HG02763 (cell line): ENCODE data around the gene PRSS23.

Experiments used
- ATAC-seq: cut with Tn5 transposase; IDR thresholded peaks from one replicate; pipeline ENCODE4 v1.9.1; 2021; ENCODE audit warnings: mild to moderate bottlenecking, moderate library complexity; ENCODE audit not compliant: unreplicated experiment

The PRSS23 gene

DNA sequence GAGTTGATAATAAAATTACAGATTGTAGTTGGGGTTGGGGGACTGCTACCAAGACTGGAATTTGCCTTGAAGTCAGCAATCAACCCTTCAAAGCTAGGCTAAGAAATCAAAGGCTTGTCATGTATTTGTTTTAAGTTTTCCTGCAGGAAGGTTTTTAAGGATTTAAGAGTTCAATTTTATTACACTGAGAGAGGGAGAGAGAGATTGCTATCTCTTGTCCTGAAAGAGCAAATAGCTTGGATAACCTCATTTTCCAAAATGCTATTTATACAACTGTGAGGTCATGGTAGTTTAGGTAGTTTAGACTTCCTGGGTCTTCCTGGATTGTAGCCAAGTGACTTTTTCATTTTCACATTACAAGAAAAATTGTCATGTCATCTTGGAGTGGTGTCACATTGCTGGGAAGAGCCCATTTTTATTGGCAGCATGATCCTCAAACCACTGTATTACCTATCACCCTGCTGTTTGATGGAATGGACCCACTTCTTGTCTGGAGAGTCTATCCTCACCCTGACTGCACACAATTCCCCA is 10.1 kb upstream of the PRSS23 start:
- no peak for ATAC-seq

DNA sequence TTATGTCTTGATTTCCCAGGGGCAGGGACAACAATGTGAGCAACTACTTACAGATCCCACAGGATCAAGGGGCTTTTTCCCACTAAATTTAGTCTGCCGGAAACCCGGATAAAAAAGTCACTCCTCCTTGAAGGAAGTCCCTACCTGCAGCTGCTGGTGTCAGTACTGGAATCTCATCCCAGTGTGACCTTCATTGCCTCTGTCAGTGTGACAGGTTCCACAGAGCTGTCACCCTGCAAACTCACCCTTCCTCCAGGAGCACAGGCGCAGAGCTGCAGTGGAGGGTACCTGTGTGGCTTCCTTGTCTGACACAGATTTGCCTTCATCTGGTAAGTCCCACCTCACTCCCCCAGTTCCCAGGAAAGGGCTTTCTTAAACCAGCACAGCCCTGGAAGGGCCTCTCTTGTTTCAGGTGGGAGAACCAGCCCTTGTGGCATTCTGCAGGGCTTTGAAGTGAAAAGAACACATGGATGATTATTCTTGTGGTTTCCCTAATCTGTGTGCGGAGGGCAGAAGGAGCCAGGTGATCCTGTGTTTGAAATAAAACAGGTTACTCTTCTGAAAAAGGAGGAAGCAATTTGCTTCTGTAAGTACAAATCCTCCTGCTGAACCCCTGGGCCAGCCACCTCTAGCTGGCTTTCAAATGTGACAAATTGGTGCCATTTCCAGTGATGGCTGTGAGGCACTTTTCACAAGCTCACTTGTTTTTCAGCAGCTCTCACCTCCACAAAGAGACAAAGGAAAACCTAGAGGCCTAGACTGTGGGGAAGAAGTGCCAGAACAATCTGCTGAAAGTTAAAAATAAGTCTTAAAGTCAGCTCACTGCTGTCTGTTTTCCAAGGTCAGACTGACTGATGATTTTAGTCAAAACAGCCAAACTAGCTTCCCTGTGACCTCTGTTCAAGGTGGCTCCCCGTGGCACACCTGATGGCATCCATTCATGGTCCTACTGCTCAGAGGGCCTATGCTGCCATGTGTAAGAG is 9.2 kb upstream of the PRSS23 start:
- no peak for ATAC-seq

DNA sequence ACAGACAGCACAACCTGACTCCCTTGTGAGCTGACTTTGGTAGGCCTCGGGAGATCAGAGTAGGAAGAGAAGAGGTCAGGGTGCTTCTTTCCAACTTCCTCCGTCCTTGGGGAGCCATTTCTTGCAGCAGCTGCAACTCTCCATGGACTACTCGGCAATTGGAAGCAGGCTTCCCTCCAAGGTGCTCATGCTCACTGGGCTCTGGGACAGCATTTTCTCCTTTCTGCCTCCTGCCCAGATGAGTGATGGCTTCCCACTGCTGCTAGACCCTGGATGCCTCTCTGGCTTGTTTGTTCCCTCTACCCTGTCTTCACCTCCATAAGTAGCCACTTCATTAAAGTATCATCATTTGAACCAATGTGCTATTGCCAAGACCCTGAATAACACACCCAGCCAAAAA is 8.2 kb upstream of the PRSS23 start:
- ATAC-seq, result no peak

DNA sequence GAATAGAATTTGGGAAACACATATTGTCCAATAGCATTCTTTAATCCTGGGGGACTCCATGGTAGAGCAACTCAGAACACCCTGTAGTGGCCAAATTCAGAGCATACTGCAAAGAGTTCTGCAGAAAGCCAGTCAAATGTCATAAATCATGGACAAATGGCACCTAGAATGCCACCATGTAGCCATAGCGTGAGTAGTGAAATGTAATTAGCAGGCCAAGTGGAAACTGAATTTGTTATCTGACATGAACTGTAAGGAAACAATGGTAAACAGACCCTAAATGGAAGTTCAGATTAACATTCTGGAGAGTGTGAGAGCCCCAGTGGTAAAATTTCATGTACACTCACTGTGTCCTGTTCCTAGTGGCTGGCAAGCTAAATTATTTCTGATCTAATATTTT is 7.0 kb upstream of the PRSS23 start:
- ATAC-seq, result no peak

DNA sequence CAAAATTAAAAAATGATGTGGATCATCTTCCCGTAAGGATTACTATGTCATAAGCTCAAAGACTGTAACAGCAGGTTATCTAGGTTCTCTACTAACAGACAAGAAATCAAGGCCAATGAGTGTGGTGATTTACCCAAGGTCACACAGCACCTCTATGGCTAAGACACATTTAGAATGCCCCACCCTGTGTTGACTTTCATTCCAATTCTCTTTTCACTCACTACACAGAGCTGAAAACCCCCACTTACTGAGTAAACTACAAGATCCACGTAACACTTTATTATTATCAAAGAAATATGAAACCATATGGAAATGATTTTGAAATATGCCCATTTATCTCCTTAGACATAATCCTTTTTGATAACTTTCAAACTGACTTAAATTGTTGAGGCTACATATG is 4.8 kb upstream of the PRSS23 start:
- no peak for ATAC-seq

DNA sequence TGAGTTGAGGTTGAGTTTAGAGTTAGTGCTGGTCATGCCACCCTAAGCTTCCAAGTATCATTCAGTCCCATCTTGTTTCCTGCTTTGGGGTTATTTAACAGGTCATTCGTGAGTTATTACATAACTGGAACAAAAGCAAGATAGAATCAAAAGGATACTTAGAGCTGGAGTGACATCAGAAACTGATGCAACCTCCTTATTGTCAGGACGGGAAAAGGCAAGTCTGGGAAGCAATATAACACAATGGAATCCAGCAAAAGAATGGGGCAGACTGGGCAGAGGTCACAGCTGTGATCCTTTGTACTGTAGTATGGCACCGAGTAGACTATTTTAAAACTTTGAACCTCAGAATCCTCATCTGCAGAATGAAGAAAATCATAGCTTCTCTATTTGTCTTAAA is 4.4 kb upstream of the PRSS23 start:
- ATAC-seq, result no peak

DNA sequence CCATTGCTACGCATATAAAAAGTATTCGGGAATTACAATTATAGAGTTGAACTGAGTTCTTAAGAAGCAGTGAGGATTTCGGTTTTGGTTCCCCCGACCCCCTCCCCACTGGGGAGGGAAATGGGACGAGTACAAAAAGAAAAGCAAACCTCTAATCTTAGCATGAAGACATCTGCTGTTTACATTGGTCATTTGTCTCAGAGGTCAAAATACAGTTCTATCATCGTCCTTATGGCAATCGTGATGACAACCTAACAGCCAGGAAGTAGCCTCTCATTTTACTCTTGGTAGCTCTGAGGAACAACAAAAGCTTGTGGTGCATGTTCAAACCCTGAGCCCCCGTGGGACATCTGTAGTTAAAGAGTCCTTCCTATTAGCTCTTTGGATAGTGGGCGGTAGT is 3.2 kb upstream of the PRSS23 start:
- no peak for ATAC-seq

DNA sequence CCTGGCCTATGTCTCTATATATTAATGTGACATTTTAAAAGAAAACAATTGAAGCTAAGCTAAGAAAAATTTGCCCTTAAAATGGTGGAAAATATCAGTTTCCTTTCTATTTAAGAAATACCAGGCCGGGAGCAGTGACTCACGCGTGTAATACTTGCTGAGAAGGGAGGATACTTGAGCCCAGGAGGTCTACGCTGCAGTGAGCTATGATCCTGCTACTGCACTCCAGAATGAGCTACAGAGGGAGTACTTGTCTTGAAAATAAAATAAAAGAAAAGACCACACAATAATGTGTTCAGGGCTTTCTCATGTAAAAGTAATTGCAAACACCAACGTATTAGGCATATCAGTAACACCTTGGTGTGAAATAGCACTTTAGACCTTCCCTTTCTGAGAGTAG is 1.4 kb upstream of the PRSS23 start:
- no peak for ATAC-seq

DNA sequence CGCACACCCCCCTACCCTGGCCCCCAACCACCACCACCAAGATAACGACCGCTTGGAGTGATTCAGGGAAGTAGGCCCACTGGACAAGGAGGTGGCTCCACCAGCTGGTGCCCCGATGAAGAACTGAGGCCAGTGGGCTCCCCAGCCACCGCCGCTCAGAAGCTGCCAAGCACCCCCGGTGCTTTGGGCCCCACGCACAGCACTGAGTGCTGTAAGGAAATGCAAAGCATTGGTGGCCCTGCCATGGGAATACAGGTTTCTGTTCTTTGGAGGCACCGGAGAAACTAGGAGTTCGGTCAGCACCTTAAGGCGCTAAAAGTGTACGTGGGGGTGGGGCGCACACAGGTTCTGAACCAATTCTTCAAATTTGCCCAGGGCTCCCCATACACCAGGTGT is 664 bp upstream of the PRSS23 start:
- ATAC-seq, result no peak

DNA sequence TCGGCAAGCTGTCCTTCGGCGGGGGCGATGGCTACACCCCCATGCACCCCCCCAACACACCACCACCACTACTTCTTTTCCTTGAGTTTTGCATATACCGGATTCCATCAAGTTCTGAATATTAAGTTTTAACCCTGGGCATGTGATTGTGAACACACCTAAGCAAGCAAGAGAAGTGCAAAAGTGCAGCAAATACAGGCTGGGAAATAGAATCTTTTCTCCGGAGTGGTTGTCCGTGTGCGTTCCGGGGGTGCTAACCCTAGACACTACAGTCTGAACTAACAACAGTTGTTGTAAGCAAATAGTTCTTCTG is 574 bp downstream of the PRSS23 start:
- ATAC-seq, result no peak

DNA sequence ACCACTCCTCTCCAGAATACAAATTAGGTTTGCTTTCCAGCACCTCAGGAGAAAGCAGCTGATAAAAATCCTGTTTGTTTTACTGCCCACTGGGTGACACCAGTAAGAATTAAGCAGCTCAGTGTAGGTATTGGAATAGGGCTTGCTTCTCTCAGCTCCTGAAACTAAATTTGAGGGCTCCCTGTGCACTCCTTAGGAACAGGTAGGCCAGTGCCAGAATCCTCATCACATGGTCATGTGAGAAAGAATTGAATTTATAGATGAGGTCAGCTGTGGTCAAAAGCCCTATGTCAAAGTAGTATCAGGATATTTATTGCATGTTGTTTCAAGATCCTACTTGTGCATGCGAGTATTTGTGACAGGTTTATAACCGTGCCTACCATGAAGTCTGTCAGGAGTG is 1.0 kb downstream of the PRSS23 start:
- no peak for ATAC-seq

DNA sequence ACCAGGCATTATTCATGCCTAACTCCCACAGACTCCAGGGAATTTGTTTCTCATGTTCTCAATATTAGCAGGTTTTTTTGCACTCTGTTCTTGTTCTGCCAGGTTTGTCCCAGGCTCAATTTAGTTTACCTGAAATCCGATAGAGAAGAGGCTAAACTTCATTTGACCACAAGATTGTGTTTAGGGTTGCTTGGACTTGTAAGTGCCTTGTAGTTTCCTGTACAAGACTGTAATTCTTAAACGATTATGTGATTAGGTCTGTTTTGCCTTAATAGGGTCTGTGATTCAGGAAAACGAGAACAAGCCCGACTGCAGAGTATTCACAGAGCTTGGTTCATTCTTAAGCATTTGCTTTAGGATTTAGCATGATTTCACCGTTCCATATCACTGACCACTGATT is 1.8 kb downstream of the PRSS23 start:
- ATAC-seq, result no peak

DNA sequence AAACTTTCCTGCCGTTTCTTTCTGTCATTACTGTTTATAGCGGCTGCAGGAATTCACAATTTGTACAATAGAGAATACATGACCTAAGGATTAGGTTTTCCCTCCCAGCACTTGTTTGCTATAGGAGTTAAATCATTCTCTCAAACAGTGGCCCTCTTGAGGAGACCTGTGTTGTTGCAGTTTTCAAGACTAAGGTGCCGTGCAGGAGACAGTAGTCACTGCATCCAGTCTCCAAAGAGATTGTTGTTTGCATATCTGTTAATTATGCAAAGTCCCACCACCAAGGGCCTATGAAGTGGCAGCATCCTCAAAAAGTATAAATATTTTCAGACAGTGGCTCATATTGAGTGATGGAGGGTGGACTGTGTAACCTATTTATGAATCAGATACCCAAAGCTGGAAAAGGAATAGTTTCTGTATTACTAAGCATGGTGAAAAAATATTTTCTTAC is 2.3 kb downstream of the PRSS23 start:
- ATAC-seq, result no peak

DNA sequence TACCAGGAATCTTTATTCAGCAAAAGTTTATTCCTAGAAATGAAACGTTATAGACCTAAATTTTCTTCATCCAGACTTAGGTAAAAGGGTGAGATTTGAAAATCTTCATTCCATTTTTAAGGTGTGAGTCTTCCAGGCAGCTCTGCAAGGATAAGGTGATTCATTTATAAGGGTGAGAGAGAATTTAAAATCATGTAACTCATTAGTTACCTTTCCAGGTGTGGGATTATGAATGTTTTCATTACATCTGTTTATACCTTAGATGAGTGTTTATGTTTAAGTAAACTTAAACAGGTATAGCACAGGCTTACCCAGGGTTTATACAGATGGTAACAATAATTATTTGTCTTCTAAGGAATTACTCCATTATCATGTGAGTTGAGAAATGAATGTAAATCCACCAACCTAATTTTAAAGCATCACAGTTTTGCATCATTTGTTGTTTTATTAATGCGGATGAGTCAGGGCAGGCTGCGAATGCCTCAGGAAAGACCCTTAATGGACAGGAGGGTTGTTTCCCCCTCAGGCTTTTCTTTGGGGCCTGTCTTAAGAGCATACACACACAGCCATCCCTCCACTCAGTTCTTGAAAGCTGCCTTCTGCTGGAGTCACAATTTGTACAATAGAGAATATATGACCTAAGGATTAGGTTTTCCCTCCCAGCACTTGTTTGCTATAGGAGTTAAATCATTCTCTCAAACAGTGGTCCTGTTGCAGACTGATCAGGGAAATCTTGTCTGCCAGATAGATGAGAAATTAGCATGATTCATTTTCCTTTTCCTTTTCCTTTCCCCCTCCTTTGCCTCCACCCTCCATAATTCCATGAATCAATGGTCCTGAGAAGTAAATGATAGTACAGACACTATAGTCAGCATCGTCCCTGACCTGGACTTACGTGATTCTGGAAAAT is 3.0 kb downstream of the PRSS23 start:
- ATAC-seq, result no peak

DNA sequence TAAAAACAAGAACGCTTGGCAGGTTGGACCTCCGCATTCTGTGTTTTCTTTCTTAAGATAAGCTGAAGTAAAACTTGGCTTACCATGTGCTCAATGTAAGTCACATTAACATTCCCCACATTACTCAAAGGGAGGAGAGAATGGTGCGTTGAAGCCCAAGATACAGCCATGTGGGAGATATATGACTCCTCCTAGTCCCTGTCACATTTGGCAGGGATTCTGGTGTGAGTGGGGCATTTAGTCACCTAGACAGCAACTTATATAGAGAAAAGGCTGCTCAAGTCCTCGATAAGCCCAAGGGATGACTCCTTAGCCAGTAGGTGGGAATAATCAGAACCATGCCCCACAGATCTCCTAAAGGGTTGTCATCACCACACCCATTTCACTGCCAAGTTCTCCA is 4.6 kb downstream of the PRSS23 start:
- ATAC-seq, result no peak

DNA sequence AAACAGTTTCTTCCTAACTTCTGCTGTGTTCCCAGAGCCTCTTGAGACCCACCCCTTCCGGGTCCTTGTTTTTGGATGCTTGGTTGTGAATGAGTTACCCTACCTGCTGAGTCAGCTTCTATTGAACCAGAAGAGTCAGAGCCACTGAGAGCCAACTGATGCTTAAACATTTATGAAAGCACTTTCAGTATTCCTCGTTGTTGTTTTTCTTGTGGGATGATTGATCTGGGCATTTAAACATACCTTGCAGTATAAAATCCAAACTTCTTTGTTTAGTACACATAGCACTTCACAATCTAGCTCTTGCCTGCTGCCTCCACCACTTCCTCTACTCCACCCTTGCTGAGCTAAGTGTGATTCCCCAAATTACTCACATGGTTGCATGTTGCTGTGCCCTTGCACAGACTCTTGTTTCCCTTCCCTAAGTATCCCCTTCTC is 5.5 kb downstream of the PRSS23 start:
- ATAC-seq, result peak; percentile 87

DNA sequence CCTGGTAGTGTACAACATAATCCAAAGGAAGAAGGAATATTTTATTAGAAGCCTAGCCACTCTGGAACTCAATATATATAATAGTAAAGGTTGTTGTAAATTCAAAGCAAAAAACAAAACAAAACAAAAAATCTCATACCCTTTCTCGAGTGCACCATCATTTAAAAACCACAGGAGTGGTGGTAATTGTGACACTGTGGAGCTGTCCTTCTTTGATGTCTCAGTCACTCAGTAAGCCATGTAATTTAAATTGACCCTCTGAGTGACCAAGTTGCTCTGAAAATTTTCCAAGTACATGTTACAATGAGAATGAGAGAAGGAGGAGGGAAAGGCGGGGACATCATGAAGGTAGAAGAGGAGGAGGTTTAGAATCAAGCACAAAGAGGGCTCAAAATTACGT is 6.6 kb downstream of the PRSS23 start:
- ATAC-seq, result no peak

DNA sequence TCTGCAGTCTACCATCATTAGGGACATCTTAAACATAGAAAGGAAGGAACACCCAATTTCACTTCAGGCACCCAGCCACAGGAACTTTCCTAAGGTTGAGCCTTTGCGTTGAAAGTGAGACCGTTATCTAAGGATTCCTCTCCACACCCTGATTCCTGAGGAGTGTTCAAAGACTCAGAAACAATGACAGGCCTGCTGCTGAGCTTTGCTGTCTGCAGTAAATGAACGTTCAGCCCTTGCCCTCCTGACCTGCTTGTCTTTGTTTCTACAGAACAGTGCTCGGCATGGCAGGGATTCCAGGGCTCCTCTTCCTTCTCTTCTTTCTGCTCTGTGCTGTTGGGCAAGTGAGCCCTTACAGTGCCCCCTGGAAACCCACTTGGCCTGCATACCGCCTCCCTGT is 7.0 kb downstream of the PRSS23 start:
- no peak for ATAC-seq

DNA sequence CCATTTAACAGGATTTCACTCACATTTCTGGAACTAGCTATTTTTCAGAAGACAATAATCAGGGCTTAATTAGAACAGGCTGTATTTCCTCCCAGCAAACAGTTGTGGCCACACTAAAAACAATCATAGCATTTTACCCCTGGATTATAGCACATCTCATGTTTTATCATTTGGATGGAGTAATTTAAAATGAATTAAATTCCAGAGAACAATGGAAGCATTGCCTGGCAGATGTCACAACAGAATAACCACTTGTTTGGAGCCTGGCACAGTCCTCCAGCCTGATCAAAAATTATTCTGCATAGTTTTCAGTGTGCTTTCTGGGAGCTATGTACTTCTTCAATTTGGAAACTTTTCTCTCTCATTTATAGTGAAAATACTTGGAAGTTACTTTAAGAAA is 9.2 kb downstream of the PRSS23 start:
- no peak for ATAC-seq

DNA sequence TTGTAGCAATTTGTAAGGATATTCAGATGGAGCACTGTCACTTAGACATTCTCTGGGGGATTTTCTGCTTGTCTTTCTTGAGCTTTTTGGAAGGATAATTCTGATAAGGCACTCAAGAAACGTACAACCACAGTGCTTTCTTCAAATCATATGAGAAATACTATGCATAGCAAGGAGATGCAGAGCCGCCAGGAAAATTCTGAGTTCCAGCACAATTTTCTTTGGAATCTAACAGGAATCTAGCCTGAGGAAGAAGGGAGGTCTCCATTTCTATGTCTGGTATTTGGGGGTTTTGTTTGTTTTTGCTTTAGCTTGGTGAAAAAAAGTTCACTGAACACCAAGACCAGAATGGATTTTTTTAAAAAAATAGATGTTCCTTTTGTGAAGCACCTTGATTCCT is 9.9 kb downstream of the PRSS23 start:
- no peak for ATAC-seq

DNA sequence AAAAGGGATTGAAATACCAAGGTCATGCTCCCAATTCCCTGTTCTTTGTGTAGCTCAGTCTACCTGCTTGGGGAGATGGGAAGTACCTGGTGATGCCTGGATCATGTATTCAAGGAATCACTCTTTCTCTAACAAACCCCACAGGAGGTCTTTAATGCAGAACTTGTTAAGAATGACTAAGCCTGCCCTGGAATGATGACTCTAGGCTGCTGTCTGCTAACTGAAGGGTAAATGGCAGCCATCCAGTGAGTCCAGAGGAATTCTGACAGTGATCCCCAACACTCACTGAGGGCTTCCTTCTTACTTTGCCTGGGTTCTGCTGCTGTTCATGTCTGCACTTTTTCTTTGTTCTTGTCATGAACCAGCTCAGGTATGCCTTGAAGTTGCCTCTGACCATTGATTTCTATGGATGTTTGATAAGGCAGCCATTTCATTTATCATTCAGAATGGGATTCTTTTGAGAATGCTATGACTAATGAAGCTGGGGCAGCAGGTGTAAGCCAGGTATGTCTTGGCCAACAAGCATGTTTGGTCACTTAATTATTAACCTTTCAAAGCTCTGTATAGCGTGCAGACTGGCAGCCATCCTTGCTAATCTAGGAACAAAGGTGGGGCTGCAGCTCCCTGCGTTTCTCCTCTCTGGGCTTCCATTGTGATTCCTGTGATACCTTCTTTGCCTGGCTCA is 11.4 kb downstream of the PRSS23 start:
- ATAC-seq, result no peak
